Activated B cell treated with CpG ODN at 0.5 μM for 24 hours (primary cell): ENCODE measurements around the gene SFTPA2. TPM values are rescaled to one million over a fixed set of nuclear protein-coding genes. Genes with fewer than 3 reads are reported as not detected.
"Not testable (repeated sequence)": the region's sequence is repeated elsewhere in the genome, so short reads cannot be mapped to it uniquely, and the experiment has no call there.

Experiments used
- ATAC-seq: fragments of 200-7000 bp; cut with Tn5 transposase; one replicate; pipeline ENCODE4 v1.10.0; 2021; ENCODE audit warnings: low read depth, mild to moderate bottlenecking, moderate library complexity
- CTCF ChIA-PET: fragments of 350-600 bp; sonication (Branson Sonifier 250); formaldehyde crosslinking; loops from one replicate; lab custom pipeline; 2021; ENCODE audit warnings: antibody characterized with exemption; lab: Charles Lee
- POLR2A ChIA-PET: fragments of 350-600 bp; sonication (Branson Sonifier 250); formaldehyde crosslinking; loops from one replicate; lab custom pipeline; 2021; ENCODE audit warnings: antibody characterized with exemption; lab: Charles Lee
- DNase-seq: peaks from one replicate; pipeline ENCODE4 v3.0.0; 2022
- H3K27ac Mint-ChIP-seq: one replicate; pipeline ENCODE4 v1.8.0; 2020; ENCODE audit warnings: mixed read lengths
- H3K27me3 Mint-ChIP-seq: one replicate; pipeline ENCODE4 v1.8.0; 2021; ENCODE audit warnings: mixed read lengths
- H3K36me3 Mint-ChIP-seq: one replicate; pipeline ENCODE4 v1.8.0; 2021; ENCODE audit warnings: low read depth, mixed read lengths
- H3K4me1 Mint-ChIP-seq: one replicate; pipeline ENCODE4 v1.8.0; 2021; ENCODE audit warnings: mixed read lengths
- H3K4me3 Mint-ChIP-seq: one replicate; pipeline ENCODE4 v1.8.0; 2020; ENCODE audit warnings: mild to moderate bottlenecking, mixed read lengths
- H3K9me3 Mint-ChIP-seq: one replicate; pipeline ENCODE4 v1.8.0; 2020; ENCODE audit warnings: mixed read lengths
- CTCF ChIP-seq: fragments of 200-600 bp; IDR thresholded peaks from one replicate; pipeline ENCODE4 v1.8.0; 2022; ENCODE audit warnings: antibody characterized with exemption, mild to moderate bottlenecking
- intact Hi-C: fragments of 100-400 bp; cut with micrococcal nuclease; formaldehyde crosslinking; loops from one replicate; pipeline ENCODE4 v1.15.1; 2024
- total RNA-seq: library from RNA; stranded (reverse); gene quantifications from 2 replicates; pipeline ENCODE4 v1.2.3, GENCODE V29; 2022

Gene SFTPA2
- total RNA-seq, 1 donor from 2014 or later = not detected

- no peaks in the 10 kb centered on the region for H3K9me3 Mint-ChIP-seq
- H3K27me3 Mint-ChIP-seq = peaks cover 5% of the 10 kb centered on the region
- ChIA-PET POLR2A (no interaction called here), CTCF (no interaction called here)
- no peaks in the 10 kb centered on the region for H3K4me1 Mint-ChIP-seq
- no peak for ATAC-seq
- no peak for DNase-seq
- TF ChIP-seq CTCF = no peak
- intact Hi-C loops = no loop called here
- H3K27ac Mint-ChIP-seq = no peak overlapping the region
- no peak overlapping the region for H3K4me3 Mint-ChIP-seq
- H3K36me3 Mint-ChIP-seq = no peaks in the 10 kb centered on the region
These were observed 20.8 kb upstream of the SFTPA2 start for GRCh38 chr10:79581044-79581443.

- DNase-seq = no peak
These were observed 19.2 kb upstream of the SFTPA2 start for GRCh38 chr10:79579361-79579760.

GRCh38 chr10:79570624-79571023, 10.4 kb upstream of the SFTPA2 start:
- H3K4me1 Mint-ChIP-seq, H3K9me3 Mint-ChIP-seq, H3K36me3 Mint-ChIP-seq, ATAC-seq, POLR2A ChIA-PET, DNase-seq, CTCF ChIA-PET, intact Hi-C loops, H3K4me3 Mint-ChIP-seq, H3K27ac Mint-ChIP-seq: not testable (repeated sequence)
- peaks cover 41% of the 10 kb centered on the region for H3K27me3 Mint-ChIP-seq

More at GRCh38 chr10:79579361-79579760, 19.2 kb upstream of the SFTPA2 start:
- no peak for ATAC-seq
- H3K36me3 Mint-ChIP-seq = no peaks in the 10 kb centered on the region
- H3K9me3 Mint-ChIP-seq = no peaks in the 10 kb centered on the region
- H3K27ac Mint-ChIP-seq = no peak overlapping the region
- ChIA-PET CTCF (no interaction called here), POLR2A (no interaction called here)
- intact Hi-C loops = no loop called here
- peaks cover 7% of the 10 kb centered on the region for H3K27me3 Mint-ChIP-seq
- no peak for TF ChIP-seq CTCF
- no peaks in the 10 kb centered on the region for H3K4me1 Mint-ChIP-seq
- H3K4me3 Mint-ChIP-seq = no peak overlapping the region

- DNase-seq = no peak
- Mint-ChIP-seq H3K4me3 (no peak overlapping the region), H3K4me1 (peaks cover 2% of the 10 kb centered on the region), H3K9me3 (no peaks in the 10 kb centered on the region), H3K27me3 (peaks cover 27% of the 10 kb centered on the region), H3K27ac (no peak overlapping the region), H3K36me3 (no peaks in the 10 kb centered on the region)
- POLR2A ChIA-PET = no interaction called here
- intact Hi-C loops = no loop called here
- no peak for ATAC-seq
- CTCF ChIA-PET = interaction anchor here (0.8 kb wide), 1 partner anchor 23 kb away, joined by 3 read pairs; no protein-coding TSS in a partner anchor
- TF ChIP-seq CTCF = no peak
These were observed 3.2 kb upstream of the SFTPA2 start for GRCh38 chr10:79563426-79563825.

DNA sequence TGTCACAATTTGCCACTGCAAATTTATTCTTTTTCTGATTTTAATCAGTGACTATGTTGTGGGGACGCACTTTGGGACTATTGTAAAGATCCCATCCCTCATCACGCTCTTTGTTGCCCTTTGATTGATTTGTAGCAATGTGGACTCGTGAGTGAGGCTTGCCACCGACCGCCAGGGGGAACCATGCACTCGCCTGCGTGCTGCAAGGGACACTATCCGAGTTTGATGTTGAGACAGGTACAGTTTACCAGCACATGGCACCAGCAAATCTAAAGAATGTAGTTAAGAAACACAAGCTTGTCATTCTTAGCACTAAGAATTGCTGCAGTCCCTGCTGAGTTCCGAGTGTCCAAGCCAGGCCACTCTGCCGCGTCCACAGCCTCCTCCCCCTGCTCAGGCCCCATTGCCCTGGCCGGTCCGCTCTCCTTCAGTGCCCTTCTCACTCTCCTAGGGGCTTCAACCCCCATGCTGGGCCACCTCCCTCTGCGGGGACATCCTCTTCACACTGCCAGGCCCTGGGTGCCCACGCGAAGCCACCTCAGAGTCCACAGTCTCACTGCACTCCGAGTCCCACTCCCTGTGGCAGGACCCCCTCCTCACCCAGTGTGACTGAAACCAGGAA, 2.0 kb upstream of the SFTPA2 start:
- peak; percentile 57 for TF ChIP-seq CTCF
- Mint-ChIP-seq H3K4me3 (no peak overlapping the region), H3K27ac (no peak overlapping the region), H3K36me3 (no peaks in the 10 kb centered on the region), H3K27me3 (peaks cover 24% of the 10 kb centered on the region), H3K4me1 (peaks cover 2% of the 10 kb centered on the region), H3K9me3 (no peaks in the 10 kb centered on the region)
- intact Hi-C loops = loop anchor here (1.0 kb wide), 2 partner anchors 367 to 485 kb away; no protein-coding TSS in a partner anchor
- ChIA-PET POLR2A (no interaction called here), CTCF (no interaction called here)
- DNase-seq = no peak
- ATAC-seq = peak; percentile 64

- intact Hi-C loops = no loop called here
- POLR2A ChIA-PET = no interaction called here
- CTCF ChIA-PET = no interaction called here
These were observed 1.1 kb upstream of the SFTPA2 start for GRCh38 chr10:79561257-79561656.

More at GRCh38 chr10:79561257-79561656, 1.1 kb upstream of the SFTPA2 start:
- Mint-ChIP-seq H3K9me3 (no peaks in the 10 kb centered on the region), H3K27ac (no peak overlapping the region), H3K27me3 (peaks cover 24% of the 10 kb centered on the region), H3K4me1 (peaks cover 2% of the 10 kb centered on the region), H3K36me3 (no peaks in the 10 kb centered on the region), H3K4me3 (no peak overlapping the region)
- TF ChIP-seq CTCF = no peak
- DNase-seq = no peak
- ATAC-seq = no peak
